Measurements from ENCODE around the gene TAGLN. TPM values are rescaled to one million over a fixed set of nuclear protein-coding genes. Genes with fewer than 3 reads are reported as not detected.
A peak's percentile ranks its signal among the peaks of the same experiment; 100 is the strongest.

Gene TAGLN
- total and polyA plus RNA-seq, 3 donors from 2014 or later = 167 to 800 (median 187) TPM

DNA sequence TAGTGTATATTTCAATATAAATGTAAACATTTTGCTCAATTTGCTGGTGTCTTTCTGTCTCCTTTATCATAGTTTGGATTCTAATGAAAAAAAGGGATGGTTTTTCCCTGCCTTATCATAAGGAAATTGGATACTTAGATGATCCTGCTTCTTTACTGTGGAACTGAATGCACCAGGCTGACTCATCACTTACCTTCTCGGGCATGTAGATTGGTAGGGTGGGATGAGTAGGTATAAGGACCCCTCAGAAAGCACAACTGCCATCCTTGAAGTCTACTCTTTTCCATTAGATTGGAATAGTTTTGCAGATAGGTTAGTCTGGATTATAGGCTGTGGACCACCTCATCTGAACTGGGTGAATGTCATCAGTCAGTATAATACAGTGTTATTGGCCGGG is 28.2 kb upstream of the TAGLN start:
- Histone ChIP-seq H3K27me3 (no peaks in the 10 kb centered on the region), H3K4me3 (no peak overlapping the region), H3K4me1 (peaks cover 17% of the 10 kb centered on the region), H3K36me3 (ENCODE audit: low read depth, missing control alignments) (no peaks in the 10 kb centered on the region), H3K27ac (peak overlapping the region in 1 of 2 donors; percentile 65), H3K9me3 (no peaks in the 10 kb centered on the region)
- TF ChIP-seq CTCF (IDR thresholded peaks at IDR 0.05) (no peak), POLR2A (IDR thresholded peaks at IDR 0.05) (no peak)
- 56 to 72% methylated on average over 2 of the region's 2 CpGs for WGBS, 2 donors
- intact Hi-C loops (cut with DNase I; ENCODE audit: low total_unique reads) = no loop called here
- no peak for DNase-seq

DNA sequence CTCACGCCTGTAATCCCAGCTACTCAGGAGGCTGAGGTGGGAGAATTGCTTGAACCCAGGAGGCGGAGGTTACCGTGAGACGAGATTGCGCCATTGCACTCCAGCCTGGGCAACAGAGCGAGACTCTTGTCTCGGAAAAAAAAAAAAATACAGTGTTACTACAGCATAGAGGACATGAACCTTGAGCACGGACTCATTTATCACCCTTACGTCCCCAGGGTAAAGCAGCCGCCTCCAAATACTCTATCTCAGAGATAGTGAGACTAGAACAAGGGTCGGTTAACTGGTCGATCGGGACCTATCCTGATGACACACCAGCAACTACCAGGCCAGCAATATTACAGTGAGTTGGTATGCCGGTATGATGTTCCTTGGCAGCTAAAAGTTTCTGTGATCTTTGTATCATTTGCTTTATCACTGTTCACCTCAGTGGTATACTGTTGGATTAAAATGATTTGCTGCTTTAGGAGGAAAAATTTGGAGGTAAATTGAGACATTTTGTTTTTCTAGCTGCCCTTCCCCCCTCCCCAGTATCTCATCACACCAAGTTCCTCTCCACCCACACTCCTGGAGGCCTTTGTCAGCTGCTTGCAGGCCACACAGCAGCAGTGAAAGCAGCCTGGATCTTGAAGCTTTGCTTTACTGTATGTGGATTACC is 27.6 kb upstream of the TAGLN start:
- Histone ChIP-seq H3K27me3 (no peaks in the 10 kb centered on the region), H3K36me3 (ENCODE audit: low read depth, missing control alignments) (no peaks in the 10 kb centered on the region), H3K4me3 (no peak overlapping the region), H3K4me1 (peaks cover 17% of the 10 kb centered on the region), H3K9me3 (no peaks in the 10 kb centered on the region), H3K27ac (peak overlapping the region in 1 of 2 donors; percentile 65)
- WGBS, 2 donors = 43 to 46% methylated on average over 14 of the region's 14 CpGs
- peak; percentile 63 for DNase-seq
- TF ChIP-seq POLR2A (IDR thresholded peaks at IDR 0.05) = no peak
- TF ChIP-seq CTCF (IDR thresholded peaks at IDR 0.05) = no peak
- intact Hi-C loops (cut with DNase I; ENCODE audit: low total_unique reads) = no loop called here

GRCh38 chr11:117172724-117173421 is 26.3 kb upstream of the TAGLN start:
- peak overlapping the region in 1 of 2 donors; percentile 25 for H3K27ac ChIP-seq
- 71 to 74% methylated on average over 14 of the region's 14 CpGs for WGBS, 2 donors
- intact Hi-C loops (cut with DNase I; ENCODE audit: low total_unique reads) = no loop called here
- DNase-seq = peak; percentile 13
- no peaks in the 10 kb centered on the region for H3K27me3 ChIP-seq
- no peaks in the 10 kb centered on the region for H3K9me3 ChIP-seq
- no peak overlapping the region for H3K4me3 ChIP-seq
- TF ChIP-seq CTCF (IDR thresholded peaks at IDR 0.05) (no peak), POLR2A (IDR thresholded peaks at IDR 0.05) (no peak)
- no peaks in the 10 kb centered on the region for H3K36me3 ChIP-seq (ENCODE audit: low read depth, missing control alignments)
- H3K4me1 ChIP-seq = peaks cover 17% of the 10 kb centered on the region

DNA sequence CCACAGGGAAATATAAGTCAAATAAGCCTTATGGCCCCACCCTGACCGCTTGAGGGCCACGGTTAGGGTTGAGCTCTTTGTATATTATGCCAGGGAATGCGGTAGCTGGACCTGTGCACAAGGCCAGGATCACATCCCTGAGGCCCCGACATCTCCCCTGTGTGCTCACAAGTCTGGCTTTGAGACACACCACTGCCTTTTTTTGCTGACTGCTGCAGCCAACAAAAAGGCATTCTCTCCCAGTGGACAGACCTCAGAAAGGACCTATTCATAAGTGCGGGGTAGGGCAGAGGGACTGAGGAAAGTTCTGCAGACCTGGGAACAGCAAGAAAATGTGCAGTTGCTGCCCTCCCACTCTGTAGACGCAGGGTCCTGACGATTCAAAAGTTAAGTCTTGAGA is 24.1 kb upstream of the TAGLN start:
- no peak for DNase-seq
- intact Hi-C loops (cut with DNase I; ENCODE audit: low total_unique reads) = no loop called here
- H3K27ac ChIP-seq = no peak overlapping the region
- H3K36me3 ChIP-seq (ENCODE audit: low read depth, missing control alignments) = no peaks in the 10 kb centered on the region
- H3K27me3 ChIP-seq = no peaks in the 10 kb centered on the region
- no peak for TF ChIP-seq POLR2A (IDR thresholded peaks at IDR 0.05)
- TF ChIP-seq CTCF (IDR thresholded peaks at IDR 0.05) = no peak
- H3K4me1 ChIP-seq = peaks cover 30% of the 10 kb centered on the region
- no peaks in the 10 kb centered on the region for H3K9me3 ChIP-seq
- WGBS, 2 donors = 48 to 76% methylated on average over 7 of the region's 7 CpGs
- no peak overlapping the region for H3K4me3 ChIP-seq

Measured in testis (tissue), 3 donors.